ENCODE data around the gene NUDT16. TPM values are rescaled to one million over a fixed set of nuclear protein-coding genes. Genes with fewer than 3 reads are reported as not detected.

Gene NUDT16
- total and polyA plus RNA-seq, 2 donors (not counting 1 experiment from before 2014, with no cell fraction given), result 5.1 to 19.1 TPM

DNA sequence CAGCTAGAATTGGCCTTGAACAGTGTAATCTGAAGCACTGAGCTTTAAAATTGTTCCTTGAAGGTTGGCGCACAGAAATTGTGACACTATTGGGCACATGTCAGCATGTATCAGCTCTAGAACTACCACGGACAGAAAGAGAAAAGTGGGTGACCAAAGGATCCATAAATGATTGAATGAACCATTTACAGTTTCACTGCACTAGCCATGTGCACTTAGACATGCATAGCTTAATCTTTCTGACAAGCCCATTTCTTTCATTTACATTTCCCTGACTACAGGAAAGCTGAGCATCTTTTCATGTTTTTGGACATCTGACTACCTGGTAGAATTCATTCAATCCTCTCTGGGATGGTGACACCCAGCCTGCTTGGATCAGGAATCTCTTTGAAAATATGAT lies 36.2 kb downstream of the NUDT16 start:
- H3K4me3 Mint-ChIP-seq, result no peak overlapping the region
- intact Hi-C loops (cut with micrococcal nuclease), result no loop called here
- DNase-seq (no peak), ATAC-seq (ENCODE audit: low read depth) (no peak)
- ChIA-PET CTCF (no interaction called here), POLR2A (no interaction called here)
- Histone ChIP-seq H3K79me2 (ENCODE audit: control insufficient read depth, insufficient read depth, low read length) (no peaks in the 10 kb centered on the region), H3K9me3 (ENCODE audit: control extremely low read depth in 1 of 3, control insufficient read depth in 2 of 3, insufficient read depth in 1 of 3, low read length in 2 of 3) (no peaks in the 10 kb centered on the region), H3K4me1 (ENCODE audit: control insufficient read depth in 2 of 2, insufficient read depth in 2 of 2, low read length in 2 of 2) (no peaks in the 10 kb centered on the region), H3K36me3 (replicated peaks in 1 of 2; ENCODE audit: control extremely low read depth in 1 of 2, control insufficient read depth in 1 of 2, extremely low read depth in 1 of 2, insufficient read depth in 2 of 2, low read length in 1 of 2) (no peaks in the 10 kb centered on the region), H3K27me3 (replicated peaks in 1 of 4; ENCODE audit: control extremely low read depth in 1 of 4, control insufficient read depth in 3 of 4, insufficient read depth in 4 of 4, low read length in 3 of 4) (peaks cover 0 to 3% (median 0%) of the 10 kb centered on the region in 4 experiments), H2AFZ (ENCODE audit: insufficient read depth, low read depth, low read length, poor library complexity, severe bottlenecking) (no peak overlapping the region), H3K9ac (ENCODE audit: low read length) (no peak overlapping the region), H4K20me1 (ENCODE audit: control insufficient read depth, insufficient read depth, low read length, poor library complexity, severe bottlenecking) (no peaks in the 10 kb centered on the region), H3K4me3 (ENCODE audit: control extremely low read depth in 1 of 5, extremely low read depth in 1 of 5, insufficient read depth in 1 of 5, low read depth in 2 of 5, low read length in 4 of 5) (no peak overlapping the region), H3K27ac (ENCODE audit: low read length in 2 of 2) (no peak overlapping the region), H3K4me2 (replicated peaks; ENCODE audit: low read depth, low read length, poor library complexity, severe bottlenecking) (no peak overlapping the region)
- H3K27ac Mint-ChIP-seq, result no peak overlapping the region
- TF ChIP-seq, protein P1, sequence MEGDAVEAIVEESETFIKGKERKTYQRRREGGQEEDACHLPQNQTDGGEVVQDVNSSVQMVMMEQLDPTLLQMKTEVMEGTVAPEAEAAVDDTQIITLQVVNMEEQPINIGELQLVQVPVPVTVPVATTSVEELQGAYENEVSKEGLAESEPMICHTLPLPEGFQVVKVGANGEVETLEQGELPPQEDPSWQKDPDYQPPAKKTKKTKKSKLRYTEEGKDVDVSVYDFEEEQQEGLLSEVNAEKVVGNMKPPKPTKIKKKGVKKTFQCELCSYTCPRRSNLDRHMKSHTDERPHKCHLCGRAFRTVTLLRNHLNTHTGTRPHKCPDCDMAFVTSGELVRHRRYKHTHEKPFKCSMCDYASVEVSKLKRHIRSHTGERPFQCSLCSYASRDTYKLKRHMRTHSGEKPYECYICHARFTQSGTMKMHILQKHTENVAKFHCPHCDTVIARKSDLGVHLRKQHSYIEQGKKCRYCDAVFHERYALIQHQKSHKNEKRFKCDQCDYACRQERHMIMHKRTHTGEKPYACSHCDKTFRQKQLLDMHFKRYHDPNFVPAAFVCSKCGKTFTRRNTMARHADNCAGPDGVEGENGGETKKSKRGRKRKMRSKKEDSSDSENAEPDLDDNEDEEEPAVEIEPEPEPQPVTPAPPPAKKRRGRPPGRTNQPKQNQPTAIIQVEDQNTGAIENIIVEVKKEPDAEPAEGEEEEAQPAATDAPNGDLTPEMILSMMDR (IDR thresholded peaks at IDR 0.05), result no peak
- no peak for TF ChIP-seq EZH2 (IDR thresholded peaks at IDR 0.05; ENCODE audit: borderline replicate concordance, insufficient read depth, low read depth, low read length, poor library complexity, severe bottlenecking)
- H3K4me1 Mint-ChIP-seq, result no peaks in the 10 kb centered on the region
- H3K9me3 Mint-ChIP-seq (ENCODE audit: insufficient read depth), result peaks cover 2% of the 10 kb centered on the region
- 100% methylated on average over 1 of the region's 2 CpGs for WGBS (ENCODE audit: insufficient coverage)
- peaks cover 12% of the 10 kb centered on the region for H3K27me3 Mint-ChIP-seq

DNA sequence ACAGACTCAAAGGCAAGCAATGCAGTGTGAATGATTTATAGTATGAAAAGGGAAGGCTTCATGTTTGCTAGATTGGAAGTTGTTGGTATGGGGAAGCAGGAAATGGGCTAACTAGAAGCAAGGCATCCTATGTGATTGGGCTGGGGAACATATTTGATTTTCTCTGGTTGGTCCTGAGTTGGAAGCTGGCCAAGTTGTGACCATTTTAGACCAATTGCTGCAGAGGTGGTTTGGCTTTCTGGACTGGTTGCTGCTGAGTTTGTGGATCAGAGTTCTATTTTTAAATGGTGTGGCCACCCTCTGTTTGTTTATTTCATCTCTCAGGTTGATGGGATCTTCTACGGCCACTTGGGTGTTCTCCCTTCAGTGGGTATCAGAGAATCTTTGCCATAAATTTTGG lies 39.7 kb downstream of the NUDT16 start:
- ATAC-seq (ENCODE audit: low read depth), result no peak
- Histone ChIP-seq H3K36me3 (replicated peaks in 1 of 2; ENCODE audit: control extremely low read depth in 1 of 2, control insufficient read depth in 1 of 2, extremely low read depth in 1 of 2, insufficient read depth in 2 of 2, low read length in 1 of 2) (no peaks in the 10 kb centered on the region), H3K79me2 (ENCODE audit: control insufficient read depth, insufficient read depth, low read length) (no peaks in the 10 kb centered on the region), H3K27ac (ENCODE audit: low read length in 2 of 2) (no peak overlapping the region), H3K4me2 (replicated peaks; ENCODE audit: low read depth, low read length, poor library complexity, severe bottlenecking) (no peak overlapping the region), H2AFZ (ENCODE audit: insufficient read depth, low read depth, low read length, poor library complexity, severe bottlenecking) (no peak overlapping the region), H3K9me3 (ENCODE audit: control extremely low read depth in 1 of 3, control insufficient read depth in 2 of 3, insufficient read depth in 1 of 3, low read length in 2 of 3) (no peaks in the 10 kb centered on the region), H3K4me3 (ENCODE audit: control extremely low read depth in 1 of 5, extremely low read depth in 1 of 5, insufficient read depth in 1 of 5, low read depth in 2 of 5, low read length in 4 of 5) (no peak overlapping the region), H3K9ac (ENCODE audit: low read length) (no peak overlapping the region), H3K4me1 (ENCODE audit: control insufficient read depth in 2 of 2, insufficient read depth in 2 of 2, low read length in 2 of 2) (no peaks in the 10 kb centered on the region), H3K27me3 (replicated peaks in 1 of 4; ENCODE audit: control extremely low read depth in 1 of 4, control insufficient read depth in 3 of 4, insufficient read depth in 4 of 4, low read length in 3 of 4) (peaks cover 0 to 6% (median 0%) of the 10 kb centered on the region in 4 experiments), H4K20me1 (ENCODE audit: control insufficient read depth, insufficient read depth, low read length, poor library complexity, severe bottlenecking) (no peaks in the 10 kb centered on the region)
- H3K9me3 Mint-ChIP-seq (ENCODE audit: insufficient read depth), result no peaks in the 10 kb centered on the region
- DNase-seq, result no peak
- ChIA-PET POLR2A (no interaction called here), CTCF (no interaction called here)
- TF ChIP-seq, protein P1 (IDR thresholded peaks at IDR 0.05), result no peak
- no peak for TF ChIP-seq EZH2 (IDR thresholded peaks at IDR 0.05; ENCODE audit: borderline replicate concordance, insufficient read depth, low read depth, low read length, poor library complexity, severe bottlenecking)
- WGBS (ENCODE audit: insufficient coverage), result 100% methylated on average over 1 of the region's 1 CpG
- H3K4me3 Mint-ChIP-seq, result no peak overlapping the region
- intact Hi-C loops (cut with micrococcal nuclease), result no loop called here
- no peaks in the 10 kb centered on the region for H3K4me1 Mint-ChIP-seq
- H3K27ac Mint-ChIP-seq, result no peak overlapping the region
- peaks cover 13% of the 10 kb centered on the region for H3K27me3 Mint-ChIP-seq

Data from B cell (primary cell).